Measurements from ENCODE around the gene NASP. TPM values are rescaled to one million over a fixed set of nuclear protein-coding genes. Genes with fewer than 3 reads are reported as not detected.
"Not testable (repeated sequence)": the region's sequence is repeated elsewhere in the genome, so short reads cannot be mapped to it uniquely, and the experiment has no call there.

The NASP gene
- polyA plus RNA-seq, 1 of the 3 experiments (the other 2 are of a cell fraction): 152 TPM

- H3K36me3 ChIP-seq (replicated peaks in 1 of 2; ENCODE audit: control insufficient read depth in 1 of 2, insufficient read depth in 2 of 2, low read length in 1 of 2): peaks cover 3 to 60% of the 10 kb centered on the region in 2 experiments
- no peak for DNase-seq
- peaks cover 12% of the 10 kb centered on the region for H3F3A ChIP-seq (replicated peaks; ENCODE audit: insufficient read depth)
- H3K9me3 ChIP-seq: no peaks in the 10 kb centered on the region
- H3K4me1 ChIP-seq (ENCODE audit: control insufficient read depth in 1 of 2, insufficient read depth in 2 of 2, low read depth in 1 of 2, low read length in 1 of 2): no peaks in the 10 kb centered on the region
- TF ChIP-seq, protein P1, sequence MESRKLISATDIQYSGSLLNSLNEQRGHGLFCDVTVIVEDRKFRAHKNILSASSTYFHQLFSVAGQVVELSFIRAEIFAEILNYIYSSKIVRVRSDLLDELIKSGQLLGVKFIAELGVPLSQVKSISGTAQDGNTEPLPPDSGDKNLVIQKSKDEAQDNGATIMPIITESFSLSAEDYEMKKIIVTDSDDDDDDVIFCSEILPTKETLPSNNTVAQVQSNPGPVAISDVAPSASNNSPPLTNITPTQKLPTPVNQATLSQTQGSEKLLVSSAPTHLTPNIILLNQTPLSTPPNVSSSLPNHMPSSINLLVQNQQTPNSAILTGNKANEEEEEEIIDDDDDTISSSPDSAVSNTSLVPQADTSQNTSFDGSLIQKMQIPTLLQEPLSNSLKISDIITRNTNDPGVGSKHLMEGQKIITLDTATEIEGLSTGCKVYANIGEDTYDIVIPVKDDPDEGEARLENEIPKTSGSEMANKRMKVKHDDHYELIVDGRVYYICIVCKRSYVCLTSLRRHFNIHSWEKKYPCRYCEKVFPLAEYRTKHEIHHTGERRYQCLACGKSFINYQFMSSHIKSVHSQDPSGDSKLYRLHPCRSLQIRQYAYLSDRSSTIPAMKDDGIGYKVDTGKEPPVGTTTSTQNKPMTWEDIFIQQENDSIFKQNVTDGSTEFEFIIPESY (IDR thresholded peaks at IDR 0.05; ENCODE audit: borderline replicate concordance, low read depth): no peak
- TF ChIP-seq TAF1 (IDR thresholded peaks at IDR 0.05; ENCODE audit: borderline replicate concordance, low read depth, low read length) (no peak), CHD2 (IDR thresholded peaks at IDR 0.05; ENCODE audit: low read length, partially characterized antibody) (no peak), IRF3 (IDR thresholded peaks at IDR 0.05; ENCODE audit: low read depth, low read length) (no peak), FOXJ3 (CRISPR knock-in tag; IDR thresholded peaks at IDR 0.05) (no peak)
- TF ChIP-seq, protein P2, sequence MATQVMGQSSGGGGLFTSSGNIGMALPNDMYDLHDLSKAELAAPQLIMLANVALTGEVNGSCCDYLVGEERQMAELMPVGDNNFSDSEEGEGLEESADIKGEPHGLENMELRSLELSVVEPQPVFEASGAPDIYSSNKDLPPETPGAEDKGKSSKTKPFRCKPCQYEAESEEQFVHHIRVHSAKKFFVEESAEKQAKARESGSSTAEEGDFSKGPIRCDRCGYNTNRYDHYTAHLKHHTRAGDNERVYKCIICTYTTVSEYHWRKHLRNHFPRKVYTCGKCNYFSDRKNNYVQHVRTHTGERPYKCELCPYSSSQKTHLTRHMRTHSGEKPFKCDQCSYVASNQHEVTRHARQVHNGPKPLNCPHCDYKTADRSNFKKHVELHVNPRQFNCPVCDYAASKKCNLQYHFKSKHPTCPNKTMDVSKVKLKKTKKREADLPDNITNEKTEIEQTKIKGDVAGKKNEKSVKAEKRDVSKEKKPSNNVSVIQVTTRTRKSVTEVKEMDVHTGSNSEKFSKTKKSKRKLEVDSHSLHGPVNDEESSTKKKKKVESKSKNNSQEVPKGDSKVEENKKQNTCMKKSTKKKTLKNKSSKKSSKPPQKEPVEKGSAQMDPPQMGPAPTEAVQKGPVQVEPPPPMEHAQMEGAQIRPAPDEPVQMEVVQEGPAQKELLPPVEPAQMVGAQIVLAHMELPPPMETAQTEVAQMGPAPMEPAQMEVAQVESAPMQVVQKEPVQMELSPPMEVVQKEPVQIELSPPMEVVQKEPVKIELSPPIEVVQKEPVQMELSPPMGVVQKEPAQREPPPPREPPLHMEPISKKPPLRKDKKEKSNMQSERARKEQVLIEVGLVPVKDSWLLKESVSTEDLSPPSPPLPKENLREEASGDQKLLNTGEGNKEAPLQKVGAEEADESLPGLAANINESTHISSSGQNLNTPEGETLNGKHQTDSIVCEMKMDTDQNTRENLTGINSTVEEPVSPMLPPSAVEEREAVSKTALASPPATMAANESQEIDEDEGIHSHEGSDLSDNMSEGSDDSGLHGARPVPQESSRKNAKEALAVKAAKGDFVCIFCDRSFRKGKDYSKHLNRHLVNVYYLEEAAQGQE (IDR thresholded peaks at IDR 0.05; ENCODE audit: low read depth, low read length): no peak
- CTCF ChIA-PET: interaction anchor here (0.8 kb wide), 1 partner anchor 15 kb away, joined by 3 read pairs; no protein-coding TSS in a partner anchor
- no peak overlapping the region for H3K9ac ChIP-seq
- H3K27ac ChIP-seq (ENCODE audit: low read depth in 2 of 2, low read length in 1 of 2): no peak overlapping the region
- peaks cover 100% of the 10 kb centered on the region for H3K79me2 ChIP-seq (ENCODE audit: insufficient read depth)
- no peak overlapping the region for H3K4me2 ChIP-seq
- H3K4me3 ChIP-seq (ENCODE audit: low read depth in 2 of 2, low read length in 1 of 2): no peak overlapping the region
- H4K20me1 ChIP-seq (ENCODE audit: insufficient read depth): peaks cover 50% of the 10 kb centered on the region; the same call in 1 of the 2 replicates
- 93% methylated on average over 4 of the region's 4 CpGs for WGBS (ENCODE audit: low lambda C conversion rate)
- H3K27me3 ChIP-seq (ENCODE audit: insufficient read depth): no peaks in the 10 kb centered on the region
- no peak overlapping the region for H2AFZ ChIP-seq (ENCODE audit: low read depth)
- H3K9me2 ChIP-seq: no peaks in the 10 kb centered on the region
- POLR2A ChIA-PET: no interaction called here
These were observed 10.6 kb downstream of the NASP start for GRCh38 chr1:45594412-45594811.

DNA sequence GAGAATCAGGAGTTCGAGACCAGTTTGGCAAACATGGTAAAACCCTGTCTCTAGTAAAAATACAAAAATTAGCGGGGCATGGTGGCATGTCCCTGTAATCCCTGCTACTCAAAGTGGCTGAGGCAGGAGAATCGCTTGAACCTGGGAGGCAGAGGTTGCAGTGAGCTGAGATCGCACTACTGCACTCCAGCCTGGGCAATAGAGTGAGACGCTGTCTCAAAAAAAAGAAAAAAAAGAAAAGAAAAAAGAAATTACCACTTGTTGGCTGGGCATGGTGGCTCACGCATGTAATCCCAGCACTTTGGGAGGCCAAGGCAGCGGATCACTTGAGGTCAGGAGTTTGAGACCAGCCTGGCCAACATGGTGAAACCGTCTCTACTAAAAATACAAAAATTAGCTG lies 12.9 kb downstream of the NASP start:
- H3K79me2 ChIP-seq (ENCODE audit: insufficient read depth): peaks cover 100% of the 10 kb centered on the region

More for the DNA sequence above, 12.9 kb downstream of the NASP start:
- CTCF ChIA-PET; H3K9ac ChIP-seq; H2AFZ ChIP-seq (ENCODE audit: low read depth); H3K4me3 ChIP-seq (ENCODE audit: low read depth in 2 of 2, low read length in 1 of 2); DNase-seq; H3K9me3 ChIP-seq; H3K27me3 ChIP-seq (ENCODE audit: insufficient read depth); POLR2A ChIA-PET; H3K9me2 ChIP-seq; H3K4me1 ChIP-seq (ENCODE audit: control insufficient read depth in 1 of 2, insufficient read depth in 2 of 2, low read depth in 1 of 2, low read length in 1 of 2); H3K4me2 ChIP-seq; H3K27ac ChIP-seq (ENCODE audit: low read depth in 2 of 2, low read length in 1 of 2): not testable (repeated sequence)
- Histone ChIP-seq H3K36me3 (replicated peaks in 1 of 2; ENCODE audit: control insufficient read depth in 1 of 2, insufficient read depth in 2 of 2, low read length in 1 of 2) (peaks cover 9 to 77% of the 10 kb centered on the region in 2 experiments), H3F3A (replicated peaks; ENCODE audit: insufficient read depth) (peaks cover 19% of the 10 kb centered on the region), H4K20me1 (ENCODE audit: insufficient read depth) (peaks cover 38% of the 10 kb centered on the region; the same call in 1 of the 2 replicates)
- 96% methylated on average over 8 of the region's 8 CpGs for WGBS (ENCODE audit: low lambda C conversion rate)
